ENCODE data around the gene DFFB.
"Not testable (repeated sequence)": the region's sequence is repeated elsewhere in the genome, so short reads cannot be mapped to it uniquely, and the experiment has no call there.

Gene DFFB

GRCh38 chr1:3856923-3857790 is at the start of gene DFFB, which contains the start of gene CEP104:
Gene DFFB (plus strand): TSS chr1:3857476. CDS start chr1:3857604, 128 bp downstream.
Gene CEP104 (minus strand): TSS chr1:3857211. CDS start chr1:3852407, 4,804 bp downstream.
- peak; percentile 88 for DNase-seq

GRCh38 chr1:3807769-3808168 is 49.5 kb upstream of the DFFB start:
- no peak for DNase-seq

- no peak for DNase-seq
These were observed 47.6 kb upstream of the DFFB start for GRCh38 chr1:3809680-3810079.

GRCh38 chr1:3810149-3810761 is 47.0 kb upstream of the DFFB start:
- not testable (repeated sequence) for DNase-seq

- no peak for DNase-seq
These were observed 45.7 kb upstream of the DFFB start for GRCh38 chr1:3811595-3811911.

GRCh38 chr1:3814065-3814464 is 43.2 kb upstream of the DFFB start:
- no peak for DNase-seq

- no peak for DNase-seq
These were observed 42.3 kb upstream of the DFFB start for GRCh38 chr1:3814771-3815561.

GRCh38 chr1:3816331-3817137 is 40.7 kb upstream of the DFFB start:
- DNase-seq = no peak

- DNase-seq = no peak
These were observed 40.0 kb upstream of the DFFB start for GRCh38 chr1:3817138-3817740.

- no peak for DNase-seq
These were observed 39.3 kb upstream of the DFFB start for GRCh38 chr1:3817821-3818597.

GRCh38 chr1:3819771-3820200 is 37.5 kb upstream of the DFFB start:
- peak; percentile 55 for DNase-seq

GRCh38 chr1:3820316-3820715 is 37.0 kb upstream of the DFFB start:
- DNase-seq = no peak

- DNase-seq = peak; percentile 94
These were observed 36.3 kb upstream of the DFFB start for GRCh38 chr1:3821004-3821403.

GRCh38 chr1:3821447-3821846 is 35.8 kb upstream of the DFFB start:
- peak; percentile 40 for DNase-seq

GRCh38 chr1:3821908-3822307 is 35.4 kb upstream of the DFFB start:
- no peak for DNase-seq

- no peak for DNase-seq
These were observed 34.9 kb upstream of the DFFB start for GRCh38 chr1:3822421-3822820.

- no peak for DNase-seq
These were observed 32.6 kb upstream of the DFFB start for GRCh38 chr1:3824650-3825049.

GRCh38 chr1:3825356-3825755 is 31.9 kb upstream of the DFFB start:
- DNase-seq = no peak

- peak; percentile 55 for DNase-seq
These were observed 29.4 kb upstream of the DFFB start for GRCh38 chr1:3827813-3828307.

GRCh38 chr1:3828391-3828790 is 28.9 kb upstream of the DFFB start:
- no peak for DNase-seq

GRCh38 chr1:3831689-3832088 is 25.6 kb upstream of the DFFB start:
- no peak for DNase-seq

Measured in NCI-H1694 treated with DMSO at 0.1 percent for 48 hours (cell line).